Measurements from ENCODE around the gene CEP104. TPM values are rescaled to one million over a fixed set of nuclear protein-coding genes. Genes with fewer than 3 reads are reported as not detected.

CEP104 gene
- total RNA-seq, 2 donors from 2014 or later, result 33.0 to 34.6 TPM

GRCh38 chr1:3846541-3846940, 10.5 kb downstream of the CEP104 start:
- ATAC-seq (no peak), DNase-seq (no peak)
- Mint-ChIP-seq H3K36me3 (ENCODE audit: low read depth) (peaks cover 3% of the 10 kb centered on the region), H3K27ac (peak overlapping the region; percentile 39), H3K4me3 (no peak overlapping the region), H3K27me3 (no peaks in the 10 kb centered on the region), H3K4me1 (peaks cover 4% of the 10 kb centered on the region)
- no peaks in the 10 kb centered on the region for H3K9me3 ChIP-seq (ENCODE audit: control insufficient read depth, low read length, poor library complexity, severe bottlenecking)

- no peaks in the 10 kb centered on the region for H3K27me3 Mint-ChIP-seq
- no peak for ATAC-seq
- peaks cover 8% of the 10 kb centered on the region for H3K36me3 Mint-ChIP-seq (ENCODE audit: low read depth)
- no peaks in the 10 kb centered on the region for H3K9me3 ChIP-seq (ENCODE audit: control insufficient read depth, low read length, poor library complexity, severe bottlenecking)
- H3K27ac Mint-ChIP-seq, result no peak overlapping the region
- H3K4me1 Mint-ChIP-seq, result peaks cover 3% of the 10 kb centered on the region
- no peak for DNase-seq
- no peak overlapping the region for H3K4me3 Mint-ChIP-seq
Measured at GRCh38 chr1:3842912-3843311, 14.1 kb downstream of the CEP104 start.

- H3K27me3 Mint-ChIP-seq, result no peaks in the 10 kb centered on the region
- H3K36me3 Mint-ChIP-seq (ENCODE audit: low read depth), result peaks cover 6% of the 10 kb centered on the region
- ATAC-seq (no peak), DNase-seq (no peak)
- H3K4me1 Mint-ChIP-seq, result no peaks in the 10 kb centered on the region
- H3K4me3 Mint-ChIP-seq, result no peak overlapping the region
- H3K27ac Mint-ChIP-seq, result no peak overlapping the region
- peaks cover 3% of the 10 kb centered on the region for H3K9me3 ChIP-seq (ENCODE audit: control insufficient read depth, low read length, poor library complexity, severe bottlenecking)
Measured at GRCh38 chr1:3841491-3841890, 15.5 kb downstream of the CEP104 start.

GRCh38 chr1:3838788-3839187, 18.2 kb downstream of the CEP104 start:
- Mint-ChIP-seq H3K36me3 (ENCODE audit: low read depth) (peaks cover 12% of the 10 kb centered on the region), H3K27me3 (no peaks in the 10 kb centered on the region), H3K4me3 (no peak overlapping the region), H3K4me1 (no peaks in the 10 kb centered on the region), H3K27ac (no peak overlapping the region)
- ATAC-seq (no peak), DNase-seq (no peak)
- peaks cover 3% of the 10 kb centered on the region for H3K9me3 ChIP-seq (ENCODE audit: control insufficient read depth, low read length, poor library complexity, severe bottlenecking)

- Mint-ChIP-seq H3K27me3 (no peaks in the 10 kb centered on the region), H3K4me3 (no peak overlapping the region), H3K27ac (no peak overlapping the region), H3K36me3 (ENCODE audit: low read depth) (peaks cover 12% of the 10 kb centered on the region), H3K4me1 (no peaks in the 10 kb centered on the region)
- DNase-seq, result no peak
- H3K9me3 ChIP-seq (ENCODE audit: control insufficient read depth, low read length, poor library complexity, severe bottlenecking), result peaks cover 3% of the 10 kb centered on the region
- no peak for ATAC-seq
Measured at GRCh38 chr1:3837685-3838084, 19.3 kb downstream of the CEP104 start.

- Mint-ChIP-seq H3K36me3 (ENCODE audit: low read depth) (peaks cover 13% of the 10 kb centered on the region), H3K27ac (no peak overlapping the region), H3K4me1 (no peaks in the 10 kb centered on the region), H3K4me3 (no peak overlapping the region), H3K27me3 (no peaks in the 10 kb centered on the region)
- ATAC-seq, result no peak
- H3K9me3 ChIP-seq (ENCODE audit: control insufficient read depth, low read length, poor library complexity, severe bottlenecking), result peaks cover 3% of the 10 kb centered on the region
- no peak for DNase-seq
Measured at GRCh38 chr1:3837200-3837599, 19.8 kb downstream of the CEP104 start.

- ATAC-seq, result no peak
- no peaks in the 10 kb centered on the region for H3K4me1 Mint-ChIP-seq
- no peak overlapping the region for H3K27ac Mint-ChIP-seq
- no peaks in the 10 kb centered on the region for H3K27me3 Mint-ChIP-seq
- peaks cover 3% of the 10 kb centered on the region for H3K9me3 ChIP-seq (ENCODE audit: control insufficient read depth, low read length, poor library complexity, severe bottlenecking)
- H3K4me3 Mint-ChIP-seq, result no peak overlapping the region
- peaks cover 15% of the 10 kb centered on the region for H3K36me3 Mint-ChIP-seq (ENCODE audit: low read depth)
- DNase-seq, result no peak
Measured at GRCh38 chr1:3836421-3836820, 20.6 kb downstream of the CEP104 start.

- Mint-ChIP-seq H3K4me3 (no peak overlapping the region), H3K27me3 (no peaks in the 10 kb centered on the region), H3K27ac (no peak overlapping the region), H3K4me1 (no peaks in the 10 kb centered on the region), H3K36me3 (ENCODE audit: low read depth) (peaks cover 15% of the 10 kb centered on the region)
- ATAC-seq, result no peak
- H3K9me3 ChIP-seq (ENCODE audit: control insufficient read depth, low read length, poor library complexity, severe bottlenecking), result peaks cover 3% of the 10 kb centered on the region
- DNase-seq, result no peak
Measured at GRCh38 chr1:3834701-3835100, 22.3 kb downstream of the CEP104 start.

- H3K36me3 Mint-ChIP-seq (ENCODE audit: low read depth), result peaks cover 14% of the 10 kb centered on the region
- no peak for ATAC-seq
Measured at GRCh38 chr1:3831689-3832088, 25.3 kb downstream of the CEP104 start.

GRCh38 chr1:3828391-3828790, 28.6 kb downstream of the CEP104 start:
- no peak for ATAC-seq
- Mint-ChIP-seq H3K27me3 (no peaks in the 10 kb centered on the region), H3K27ac (peak overlapping the region; percentile 27), H3K36me3 (ENCODE audit: low read depth) (peaks cover 14% of the 10 kb centered on the region), H3K4me3 (no peak overlapping the region), H3K4me1 (no peaks in the 10 kb centered on the region)
- no peak for DNase-seq
- H3K9me3 ChIP-seq (ENCODE audit: control insufficient read depth, low read length, poor library complexity, severe bottlenecking), result no peaks in the 10 kb centered on the region

More at GRCh38 chr1:3831689-3832088, 25.3 kb downstream of the CEP104 start:
- no peaks in the 10 kb centered on the region for H3K4me1 Mint-ChIP-seq
- H3K4me3 Mint-ChIP-seq, result no peak overlapping the region
- H3K27me3 Mint-ChIP-seq, result no peaks in the 10 kb centered on the region
- no peaks in the 10 kb centered on the region for H3K9me3 ChIP-seq (ENCODE audit: control insufficient read depth, low read length, poor library complexity, severe bottlenecking)
- no peak for DNase-seq
- no peak overlapping the region for H3K27ac Mint-ChIP-seq

GRCh38 chr1:3827813-3828307, 29.2 kb downstream of the CEP104 start:
- no peak overlapping the region for H3K4me3 Mint-ChIP-seq
- H3K36me3 Mint-ChIP-seq (ENCODE audit: low read depth), result peaks cover 15% of the 10 kb centered on the region
- H3K27ac Mint-ChIP-seq, result no peak overlapping the region
- H3K9me3 ChIP-seq (ENCODE audit: control insufficient read depth, low read length, poor library complexity, severe bottlenecking), result no peaks in the 10 kb centered on the region
- no peaks in the 10 kb centered on the region for H3K27me3 Mint-ChIP-seq
- no peak for ATAC-seq
- H3K4me1 Mint-ChIP-seq, result no peaks in the 10 kb centered on the region
- DNase-seq, result no peak

GRCh38 chr1:3825356-3825755, 31.7 kb downstream of the CEP104 start:
- ATAC-seq, result no peak

GRCh38 chr1:3824650-3825049, 32.4 kb downstream of the CEP104 start:
- peaks cover 21% of the 10 kb centered on the region for H3K36me3 Mint-ChIP-seq (ENCODE audit: low read depth)
- H3K27ac Mint-ChIP-seq, result no peak overlapping the region
- DNase-seq, result no peak
- no peaks in the 10 kb centered on the region for H3K27me3 Mint-ChIP-seq
- H3K4me3 Mint-ChIP-seq, result no peak overlapping the region
- H3K9me3 ChIP-seq (ENCODE audit: control insufficient read depth, low read length, poor library complexity, severe bottlenecking), result no peaks in the 10 kb centered on the region
- H3K4me1 Mint-ChIP-seq, result peaks cover 4% of the 10 kb centered on the region
- ATAC-seq, result no peak

More at GRCh38 chr1:3825356-3825755, 31.7 kb downstream of the CEP104 start:
- Mint-ChIP-seq H3K27me3 (no peaks in the 10 kb centered on the region), H3K27ac (no peak overlapping the region), H3K4me3 (no peak overlapping the region), H3K36me3 (ENCODE audit: low read depth) (peaks cover 15% of the 10 kb centered on the region), H3K4me1 (no peaks in the 10 kb centered on the region)
- H3K9me3 ChIP-seq (ENCODE audit: control insufficient read depth, low read length, poor library complexity, severe bottlenecking), result no peaks in the 10 kb centered on the region
- no peak for DNase-seq

GRCh38 chr1:3822421-3822820, 34.6 kb downstream of the CEP104 start:
- Mint-ChIP-seq H3K27me3 (no peaks in the 10 kb centered on the region), H3K4me3 (no peak overlapping the region), H3K27ac (no peak overlapping the region), H3K4me1 (peaks cover 11% of the 10 kb centered on the region), H3K36me3 (ENCODE audit: low read depth) (peaks cover 23% of the 10 kb centered on the region)
- no peak for ATAC-seq
- DNase-seq, result no peak
- no peaks in the 10 kb centered on the region for H3K9me3 ChIP-seq (ENCODE audit: control insufficient read depth, low read length, poor library complexity, severe bottlenecking)
